GM13977 (cell line): ENCODE results near the gene FANCI.
A peak's percentile ranks its signal among the peaks of the same experiment; 100 is the strongest.

ENCODE experiments used
- DNase-seq: peaks from one replicate; pipeline ENCODE4 v3.0.0; 2012; ENCODE audit warnings: low spot score
- CTCF ChIP-seq: IDR thresholded peaks from 2 replicates; pipeline ENCODE4 v1.5.1; 2012; ENCODE audit warnings: mild to moderate bottlenecking, control low read depth; ENCODE audit not compliant: insufficient read depth; ENCODE audit errors: extremely low read depth, missing control alignments
- in situ Hi-C: fragments of 300-500 bp; cut with MboI; formaldehyde crosslinking; loops from one replicate; pipeline ENCODE4 v1.12.0; 2022; ENCODE audit warnings: low sequenced_read_pairs, low pct_unique_long_range_greater_than_20kb, mixed read lengths, inconsistent platforms; ENCODE audit not compliant: unreplicated experiment

Gene FANCI

GRCh38 chr15:89328398-89329254, 84.8 kb downstream of the FANCI start:
- no peak for DNase-seq
- no peak for TF ChIP-seq CTCF
- in situ Hi-C loops = no loop called here

GRCh38 chr15:89329329-89330084, 85.7 kb downstream of the FANCI start:
- DNase-seq = no peak
- TF ChIP-seq CTCF = no peak
- in situ Hi-C loops = no loop called here

GRCh38 chr15:89330119-89330518, 86.3 kb downstream of the FANCI start:
- in situ Hi-C loops = no loop called here
- no peak for DNase-seq
- no peak for TF ChIP-seq CTCF

GRCh38 chr15:89330881-89331595, 87.3 kb downstream of the FANCI start:
- DNase-seq = no peak
- in situ Hi-C loops = no loop called here
- TF ChIP-seq CTCF = no peak

GRCh38 chr15:89332446-89332845, 88.7 kb downstream of the FANCI start:
- in situ Hi-C loops = no loop called here
- peak; percentile 38 for TF ChIP-seq CTCF
- no peak for DNase-seq
